Measurements from ENCODE around the gene MED22.
"Not testable (repeated sequence)": the region's sequence is repeated elsewhere in the genome, so short reads cannot be mapped to it uniquely, and the experiment has no call there.

The MED22 gene

DNA sequence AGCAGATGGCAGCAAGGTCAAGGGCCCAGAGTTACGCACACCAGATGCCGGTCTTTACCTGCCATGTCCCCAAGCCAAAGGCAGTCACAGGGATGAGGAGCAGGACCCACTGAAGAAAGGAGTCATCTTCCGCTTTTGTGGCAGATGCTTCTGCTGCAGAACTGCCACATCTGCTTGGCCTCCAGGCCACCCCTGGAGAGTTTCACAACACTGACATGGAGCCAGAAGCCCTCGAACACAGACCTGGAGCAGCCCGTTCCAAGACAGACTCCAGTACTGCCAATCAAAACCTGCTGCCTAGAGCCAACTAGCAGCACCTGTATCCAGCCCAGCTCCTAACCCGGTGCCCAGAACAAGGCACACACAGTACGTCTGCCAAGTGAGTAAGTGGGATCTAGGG is 6.8 kb upstream of the MED22 start:
- DNase-seq, result no peak

DNA sequence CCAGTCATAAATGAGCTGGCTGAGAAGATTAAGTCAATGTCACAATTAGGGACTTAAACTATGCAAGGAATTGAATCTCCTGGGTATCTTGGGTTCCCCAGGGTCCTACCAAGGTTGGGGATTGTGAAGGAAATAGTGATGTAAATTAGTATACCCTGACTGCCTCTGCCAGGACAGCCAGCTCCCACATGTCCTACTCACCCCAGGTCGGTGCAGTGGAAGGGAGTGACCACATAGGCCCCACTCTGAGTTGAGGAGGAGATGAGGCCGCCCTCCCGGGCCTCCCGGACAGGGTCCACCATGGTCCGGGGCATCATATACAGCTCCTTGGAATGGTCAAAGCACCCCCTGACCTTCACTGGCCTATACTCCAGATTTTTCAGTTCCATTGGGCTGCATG is 5.6 kb upstream of the MED22 start:
- DNase-seq, result no peak

DNA sequence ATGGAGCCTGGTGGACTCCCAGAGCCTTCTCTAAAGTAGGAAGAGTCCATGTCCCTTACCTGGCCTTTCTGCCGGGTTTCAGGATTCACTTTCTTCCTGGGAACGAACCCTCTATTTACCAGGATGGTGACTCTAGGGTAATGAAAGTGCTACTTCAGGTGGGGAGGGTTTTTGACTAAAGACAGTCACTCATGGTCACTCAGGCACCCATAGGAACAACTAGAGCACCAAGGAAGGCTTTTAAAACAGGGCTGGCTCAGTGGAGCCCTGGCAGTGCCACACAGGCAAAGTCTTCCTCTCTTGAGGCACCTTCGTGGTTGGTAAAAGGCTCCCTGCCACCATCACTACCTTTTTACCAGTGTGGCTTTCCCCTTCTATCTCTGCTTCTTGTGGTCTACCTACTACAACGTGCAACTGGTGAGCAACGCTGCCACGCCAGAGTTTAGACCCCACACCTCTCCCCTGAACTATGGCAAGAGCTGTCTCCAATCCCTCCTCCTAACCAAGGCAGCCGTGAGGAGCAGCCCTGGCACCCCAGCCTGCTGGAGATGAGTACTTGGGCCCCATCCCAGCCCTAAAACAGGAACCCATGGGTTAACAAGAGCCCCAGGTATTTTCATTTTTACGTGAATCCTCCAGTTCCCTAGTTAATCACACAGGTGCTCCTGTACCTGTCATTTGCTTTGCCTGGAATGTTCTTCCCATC is 4.9 kb upstream of the MED22 start:
- no peak for DNase-seq

DNA sequence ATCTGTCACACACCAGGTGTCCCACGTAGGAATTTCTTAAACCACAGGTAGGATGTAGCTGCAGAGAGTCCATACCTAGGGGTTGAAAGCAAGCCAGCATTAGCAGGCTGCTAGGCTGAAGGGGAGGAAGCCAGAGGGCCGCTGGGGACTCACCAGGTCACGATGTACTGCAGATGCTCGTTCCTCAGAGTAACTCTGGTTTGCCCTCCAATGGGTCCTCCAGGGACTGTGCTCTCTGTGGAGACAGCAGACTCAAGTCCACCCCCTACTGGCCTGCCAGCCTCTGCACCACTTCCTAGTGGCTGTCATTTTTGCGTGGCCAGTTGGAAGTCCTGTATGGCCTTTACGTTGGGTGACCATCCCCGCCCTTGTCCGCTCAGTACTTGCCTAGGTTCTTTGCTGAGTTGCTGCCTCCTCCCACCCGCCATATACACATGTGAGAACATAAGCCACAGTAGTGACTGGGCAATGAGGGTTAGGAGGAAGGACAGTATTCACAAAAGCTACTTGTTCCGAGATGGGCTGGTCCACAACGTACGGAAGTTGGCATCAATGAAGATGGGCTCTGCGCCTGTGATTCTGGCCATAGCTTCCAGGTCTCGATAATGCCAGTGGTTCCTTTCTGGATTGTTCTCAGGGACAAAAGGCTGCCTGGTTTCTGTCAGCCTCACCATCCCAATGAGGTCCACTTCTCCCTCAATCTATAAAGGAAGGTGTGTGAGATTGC is 4.1 kb upstream of the MED22 start:
- DNase-seq, result no peak

- no peak for DNase-seq
Measured at GRCh38 chr9:133351526-133351907, 3.6 kb upstream of the MED22 start.

- no peak for DNase-seq
Measured at GRCh38 chr9:133349965-133350616, 2.2 kb upstream of the MED22 start.

DNA sequence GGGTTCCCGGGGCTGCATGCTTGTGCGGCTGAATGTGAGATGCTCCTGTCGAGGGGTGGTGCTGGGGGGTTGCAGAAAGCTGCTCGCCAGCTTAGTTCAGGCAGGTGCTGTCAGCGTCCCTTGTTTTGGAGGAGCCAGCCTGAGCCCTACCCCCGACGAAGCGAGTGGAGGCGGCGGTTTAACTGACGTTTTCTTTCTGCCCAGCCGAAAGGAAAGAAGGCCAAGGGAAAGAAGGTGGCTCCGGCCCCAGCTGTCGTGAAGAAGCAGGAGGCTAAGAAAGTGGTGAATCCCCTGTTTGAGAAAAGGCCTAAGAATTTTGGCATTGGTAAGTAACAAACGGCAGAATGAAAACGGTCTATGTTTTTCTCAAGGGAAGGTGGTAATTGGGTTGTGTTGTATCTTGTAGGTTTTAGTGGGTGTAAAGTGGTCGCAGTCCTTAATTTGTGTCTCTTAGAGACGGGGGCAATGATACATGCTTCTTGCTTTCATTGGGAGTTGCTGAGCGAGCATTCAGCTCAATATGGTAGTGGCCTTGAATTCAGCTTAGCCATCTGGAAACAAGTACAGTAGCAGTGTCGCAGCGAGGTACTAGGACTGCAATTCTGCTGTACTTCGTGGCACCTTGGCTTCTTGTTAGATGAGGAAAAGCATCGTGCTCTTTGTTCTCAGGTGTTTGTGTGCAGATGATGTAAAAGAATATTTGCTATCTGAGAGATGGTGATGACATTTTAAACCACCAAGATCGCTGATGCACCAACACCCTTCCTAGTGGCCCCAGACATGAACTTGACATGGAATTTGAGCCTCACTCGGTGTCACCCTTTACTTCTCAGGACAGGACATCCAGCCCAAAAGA is 1.0 kb upstream of the MED22 start:
- DNase-seq, result no peak

- DNase-seq, result no peak
Measured at GRCh38 chr9:133347515-133347984, 381 bp downstream of the MED22 start.

DNA sequence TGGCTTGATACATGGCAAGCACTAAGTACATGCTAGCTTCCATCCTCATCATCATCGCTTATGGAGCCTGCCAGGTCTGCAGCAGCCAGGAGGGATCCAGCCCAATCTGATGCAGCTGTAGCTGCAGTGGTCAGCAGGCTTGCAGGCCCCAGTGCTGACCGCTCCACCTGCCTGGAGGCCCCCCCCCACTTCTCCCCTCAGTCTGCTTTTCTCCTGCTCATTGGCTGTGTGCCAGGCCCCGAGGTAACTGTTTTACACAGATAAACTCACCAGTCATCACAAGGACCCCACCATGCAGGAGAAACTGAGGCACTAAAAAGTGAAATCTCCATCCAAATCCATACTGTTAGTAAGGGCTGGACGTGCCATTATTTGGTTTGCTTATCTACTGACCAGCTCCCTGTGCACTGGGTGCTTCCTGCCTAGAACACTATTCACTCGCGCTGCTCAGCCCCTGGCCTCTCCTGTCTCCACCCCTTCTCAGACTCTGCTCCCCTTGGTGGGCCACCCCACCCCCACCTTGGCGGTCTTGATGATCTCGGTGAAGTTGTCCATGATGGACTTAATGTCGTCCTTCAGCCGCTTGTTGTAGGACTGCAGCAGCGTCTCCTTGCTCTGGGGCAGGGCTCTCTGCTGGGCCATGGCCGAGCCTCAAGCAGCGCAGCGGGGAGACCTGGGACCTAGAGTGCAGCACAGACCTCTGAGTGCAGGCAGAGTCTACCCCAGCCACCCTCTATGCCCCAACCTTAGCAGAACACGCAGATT is 1.7 kb downstream of the MED22 start:
- no peak for DNase-seq

- no peak for DNase-seq
Measured at GRCh38 chr9:133345596-133345995, 2.3 kb downstream of the MED22 start.

DNA sequence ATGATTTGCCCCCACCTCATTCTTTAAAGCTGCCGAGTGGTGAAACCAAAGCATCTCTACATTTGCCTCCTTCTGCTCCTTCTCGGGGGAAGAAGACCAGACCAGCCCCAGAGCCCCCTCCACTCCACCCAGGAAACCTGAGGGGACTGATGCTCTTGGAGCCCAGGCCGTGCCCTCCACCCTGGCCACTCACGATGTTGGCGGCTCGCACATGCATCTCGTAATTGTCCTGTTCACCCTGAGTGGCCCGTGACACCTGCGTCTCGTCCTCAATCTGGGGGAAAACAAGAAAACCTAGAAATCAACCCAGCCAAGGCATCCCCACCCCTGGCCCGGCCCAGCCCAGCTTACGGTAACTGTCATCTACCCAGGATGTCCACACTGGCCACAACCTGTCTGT is 3.0 kb downstream of the MED22 start:
- DNase-seq, result no peak

GRCh38 chr9:133344071-133344470 is 3.9 kb downstream of the MED22 start:
- DNase-seq, result no peak

GRCh38 chr9:133342570-133342969 is 5.4 kb downstream of the MED22 start:
- no peak for DNase-seq

- DNase-seq, result no peak
Measured at GRCh38 chr9:133342069-133342406, 5.9 kb downstream of the MED22 start.

DNA sequence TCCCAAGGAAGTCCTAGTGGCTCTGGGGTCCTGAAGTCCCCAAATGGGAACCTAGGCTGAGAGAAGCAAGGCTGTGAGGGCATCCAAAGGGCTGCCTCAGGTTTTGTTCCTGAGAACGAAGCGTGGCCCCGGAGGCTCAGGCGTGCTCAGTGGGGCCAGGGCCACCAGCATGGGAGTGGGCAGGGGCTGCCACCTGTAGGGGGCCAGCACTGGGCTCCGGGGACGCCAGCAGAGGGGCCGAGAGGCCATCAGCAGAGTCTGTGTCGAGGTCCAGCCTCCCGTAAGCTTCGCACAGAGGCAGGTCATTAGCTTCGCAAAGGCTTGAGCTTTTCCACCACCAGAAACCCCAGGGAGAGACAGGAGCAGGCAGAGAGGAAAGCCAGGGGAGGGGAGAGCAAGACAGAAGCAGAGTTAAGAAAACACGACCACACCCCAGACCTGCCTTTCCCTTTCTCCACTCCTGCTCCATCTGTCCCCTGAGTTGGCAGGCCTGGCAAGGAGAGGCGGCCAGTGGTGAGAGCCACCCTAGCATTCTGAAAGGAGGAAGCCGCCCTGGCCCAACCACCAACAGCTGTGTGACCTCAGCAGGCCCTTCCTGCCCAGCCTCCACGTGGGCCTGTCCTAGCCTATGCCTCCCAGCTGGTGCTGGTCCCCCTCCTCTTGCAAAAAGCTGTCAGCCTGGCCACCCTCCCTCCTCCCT is 6.4 kb downstream of the MED22 start:
- no peak for DNase-seq

- no peak for DNase-seq
Measured at GRCh38 chr9:133340916-133341315, 7.0 kb downstream of the MED22 start.

GRCh38 chr9:133340256-133340655 is 7.7 kb downstream of the MED22 start:
- DNase-seq, result no peak

GRCh38 chr9:133339641-133340040 is 8.3 kb downstream of the MED22 start:
- no peak for DNase-seq

DNA sequence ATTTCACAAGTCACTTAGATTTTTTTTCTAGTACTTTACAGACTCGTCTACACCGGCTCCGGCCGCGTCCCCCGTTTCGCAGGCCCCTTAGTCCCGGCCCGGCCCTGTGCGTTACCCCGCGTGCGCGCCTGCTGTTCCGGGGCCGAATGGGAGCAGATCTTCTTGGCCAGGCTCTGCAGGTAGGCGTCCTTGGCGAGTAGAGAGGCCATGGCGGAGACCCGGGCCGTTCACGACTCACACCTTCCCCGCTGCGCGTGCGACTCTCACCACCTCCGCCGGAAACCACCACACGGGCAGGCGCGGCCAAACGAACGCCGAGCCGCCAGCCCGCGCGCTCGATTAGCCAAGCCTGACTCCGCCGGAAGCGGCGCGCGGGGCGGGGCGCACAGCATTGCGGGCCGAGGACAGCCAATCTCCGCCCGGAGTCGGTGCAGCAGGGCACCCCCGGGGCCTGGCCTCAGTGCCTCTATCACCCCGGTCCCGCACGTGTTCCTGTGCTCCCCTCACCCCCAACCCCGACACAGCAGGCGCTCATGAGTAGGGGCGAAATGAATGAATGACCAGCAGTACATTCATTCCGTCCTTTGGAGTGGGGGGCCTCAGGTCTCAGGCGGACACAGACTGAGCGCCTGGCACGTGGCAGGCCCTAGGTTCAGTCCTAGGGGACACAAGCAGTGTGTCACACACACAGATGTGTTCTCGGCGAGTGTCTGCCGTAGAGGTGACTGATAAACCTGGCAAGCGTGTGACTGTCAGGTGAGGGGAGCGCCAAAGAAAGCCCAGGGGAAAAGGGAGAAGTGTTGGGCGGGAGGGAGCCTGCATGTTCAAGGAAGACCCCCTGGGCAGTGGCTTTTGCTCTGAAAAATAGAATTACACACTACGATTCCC is 11.8 kb downstream of the MED22 start, which contains the start of gene SURF6:
SURF6 (minus strand) TSS at position 265 of the 888 bp plus-strand sequence; CDS start at position 209, 56 bp downstream.
- peak; percentile 77 for DNase-seq

DNA sequence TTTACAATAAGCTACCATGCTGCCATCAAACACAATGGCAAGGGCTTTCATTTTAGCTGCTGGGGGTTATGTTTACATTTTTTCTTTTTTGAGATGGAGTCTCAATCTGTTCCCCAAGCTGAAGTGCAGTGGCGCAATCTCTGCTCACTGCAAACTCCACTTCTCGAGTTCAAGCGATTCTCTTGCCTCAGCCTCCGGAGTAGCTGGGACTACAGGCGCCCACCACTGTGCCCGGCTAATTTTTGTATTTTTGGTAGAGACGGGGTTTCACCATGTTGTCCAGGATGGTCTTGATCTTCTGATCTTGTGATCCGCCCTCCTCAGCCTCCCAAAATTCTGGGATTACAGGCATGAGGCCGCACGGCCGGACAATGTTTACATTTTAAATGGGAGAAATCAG is 13.0 kb downstream of the MED22 start:
- DNase-seq, result not testable (repeated sequence)

DNA sequence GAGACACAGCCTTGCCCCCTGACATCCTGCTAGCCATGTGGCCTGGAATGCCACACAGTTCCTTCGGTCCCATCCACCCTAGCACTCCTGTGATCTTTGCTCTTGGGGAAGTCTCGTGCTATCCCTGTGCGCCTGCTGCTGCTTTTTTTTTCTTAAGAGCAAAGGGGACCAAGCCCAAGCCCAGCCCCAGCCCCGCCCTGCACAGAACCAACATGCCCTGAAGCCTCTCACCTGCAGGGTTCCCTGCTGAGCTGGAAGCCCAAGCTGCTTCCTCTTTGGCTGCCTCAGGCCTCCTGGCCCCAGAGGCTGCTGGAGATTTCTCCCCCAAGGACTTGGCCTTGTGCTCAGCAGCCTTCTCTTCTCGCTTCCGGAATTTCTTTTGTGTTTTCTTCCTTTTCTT is 13.8 kb downstream of the MED22 start:
- DNase-seq, result no peak

Measured in NCI-H1694 (cell line).